ENCODE data around the gene SLC39A11. TPM values are rescaled to one million over a fixed set of nuclear protein-coding genes. Genes with fewer than 3 reads are reported as not detected.

Gene SLC39A11
- polyA plus RNA-seq, 1 donor from 2014 or later: 8.0 TPM

DNA sequence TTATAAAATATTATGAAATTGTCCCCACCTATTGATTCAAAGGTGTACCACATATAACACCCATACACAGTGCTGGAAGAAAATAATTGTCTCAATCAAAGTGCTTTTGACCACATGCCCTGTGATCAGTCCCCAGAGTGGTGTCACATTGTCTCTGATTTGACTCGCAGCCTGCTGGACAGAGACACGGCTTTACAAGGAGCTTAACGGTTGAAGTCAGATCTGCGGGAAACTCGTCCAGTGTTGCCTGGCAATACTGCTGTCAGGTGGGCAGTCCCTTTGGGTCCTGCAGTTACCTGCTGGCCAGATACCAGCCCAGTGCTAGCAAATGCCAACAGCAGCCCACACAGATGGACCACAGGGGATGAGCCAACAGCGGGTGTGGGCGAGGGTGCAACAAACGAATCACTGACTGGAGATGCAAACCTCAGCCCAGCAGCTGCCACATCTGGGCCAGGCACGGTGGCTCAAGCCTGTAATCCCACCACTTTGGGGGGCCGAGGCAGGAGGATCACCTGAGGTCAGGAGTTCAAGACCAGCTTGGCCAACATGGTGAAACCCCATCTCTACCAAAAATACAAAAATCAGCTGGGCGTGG, 46.2 kb upstream of the SLC39A11 start:
- Histone ChIP-seq H4K20me1 (ENCODE audit: insufficient read depth) (no peaks in the 10 kb centered on the region), H3K27ac (ENCODE audit: low read length) (no peak overlapping the region), H3K79me2 (replicated peaks; ENCODE audit: insufficient read depth, low read length) (no peaks in the 10 kb centered on the region), H3K9ac (ENCODE audit: low read length) (no peak overlapping the region), H3K4me2 (ENCODE audit: low read length) (no peak overlapping the region), H3K27me3 (ENCODE audit: insufficient read depth, low read depth, low read length) (no peaks in the 10 kb centered on the region), H3K9me2 (ENCODE audit: insufficient read depth, low read length) (no peaks in the 10 kb centered on the region), H2AFZ (ENCODE audit: low read depth, low read length) (no peak overlapping the region), H3K36me3 (ENCODE audit: insufficient read depth, low read length) (no peaks in the 10 kb centered on the region), H3K9me3 (ENCODE audit: low read length) (no peaks in the 10 kb centered on the region), H3F3A (ENCODE audit: insufficient read depth, low read length, poor library complexity, severe bottlenecking) (no peaks in the 10 kb centered on the region), H3K4me3 (ENCODE audit: low read length) (no peak overlapping the region)
- TF ChIP-seq POLR2AphosphoS5 (IDR thresholded peaks at IDR 0.05) (no peak), EP300 (conservative IDR thresholded peaks at IDR 0.05; ENCODE audit: poor library complexity, severe bottlenecking) (no peak), TAF1 (IDR thresholded peaks at IDR 0.05; ENCODE audit: low read depth) (no peak), EZH2 (IDR thresholded peaks at IDR 0.05; ENCODE audit: borderline replicate concordance, insufficient read depth, low read length, poor library complexity, severe bottlenecking) (no peak), MXI1 (conservative IDR thresholded peaks at IDR 0.05; ENCODE audit: poor library complexity, severe bottlenecking) (no peak), SMC3 (conservative IDR thresholded peaks at IDR 0.05; ENCODE audit: poor library complexity) (no peak), RAD21 (conservative IDR thresholded peaks at IDR 0.05) (no peak)
- TF ChIP-seq, protein P1, sequence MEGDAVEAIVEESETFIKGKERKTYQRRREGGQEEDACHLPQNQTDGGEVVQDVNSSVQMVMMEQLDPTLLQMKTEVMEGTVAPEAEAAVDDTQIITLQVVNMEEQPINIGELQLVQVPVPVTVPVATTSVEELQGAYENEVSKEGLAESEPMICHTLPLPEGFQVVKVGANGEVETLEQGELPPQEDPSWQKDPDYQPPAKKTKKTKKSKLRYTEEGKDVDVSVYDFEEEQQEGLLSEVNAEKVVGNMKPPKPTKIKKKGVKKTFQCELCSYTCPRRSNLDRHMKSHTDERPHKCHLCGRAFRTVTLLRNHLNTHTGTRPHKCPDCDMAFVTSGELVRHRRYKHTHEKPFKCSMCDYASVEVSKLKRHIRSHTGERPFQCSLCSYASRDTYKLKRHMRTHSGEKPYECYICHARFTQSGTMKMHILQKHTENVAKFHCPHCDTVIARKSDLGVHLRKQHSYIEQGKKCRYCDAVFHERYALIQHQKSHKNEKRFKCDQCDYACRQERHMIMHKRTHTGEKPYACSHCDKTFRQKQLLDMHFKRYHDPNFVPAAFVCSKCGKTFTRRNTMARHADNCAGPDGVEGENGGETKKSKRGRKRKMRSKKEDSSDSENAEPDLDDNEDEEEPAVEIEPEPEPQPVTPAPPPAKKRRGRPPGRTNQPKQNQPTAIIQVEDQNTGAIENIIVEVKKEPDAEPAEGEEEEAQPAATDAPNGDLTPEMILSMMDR (IDR thresholded peaks at IDR 0.05; ENCODE audit: poor library complexity, severe bottlenecking): no peak
- TF ChIP-seq, protein P2, sequence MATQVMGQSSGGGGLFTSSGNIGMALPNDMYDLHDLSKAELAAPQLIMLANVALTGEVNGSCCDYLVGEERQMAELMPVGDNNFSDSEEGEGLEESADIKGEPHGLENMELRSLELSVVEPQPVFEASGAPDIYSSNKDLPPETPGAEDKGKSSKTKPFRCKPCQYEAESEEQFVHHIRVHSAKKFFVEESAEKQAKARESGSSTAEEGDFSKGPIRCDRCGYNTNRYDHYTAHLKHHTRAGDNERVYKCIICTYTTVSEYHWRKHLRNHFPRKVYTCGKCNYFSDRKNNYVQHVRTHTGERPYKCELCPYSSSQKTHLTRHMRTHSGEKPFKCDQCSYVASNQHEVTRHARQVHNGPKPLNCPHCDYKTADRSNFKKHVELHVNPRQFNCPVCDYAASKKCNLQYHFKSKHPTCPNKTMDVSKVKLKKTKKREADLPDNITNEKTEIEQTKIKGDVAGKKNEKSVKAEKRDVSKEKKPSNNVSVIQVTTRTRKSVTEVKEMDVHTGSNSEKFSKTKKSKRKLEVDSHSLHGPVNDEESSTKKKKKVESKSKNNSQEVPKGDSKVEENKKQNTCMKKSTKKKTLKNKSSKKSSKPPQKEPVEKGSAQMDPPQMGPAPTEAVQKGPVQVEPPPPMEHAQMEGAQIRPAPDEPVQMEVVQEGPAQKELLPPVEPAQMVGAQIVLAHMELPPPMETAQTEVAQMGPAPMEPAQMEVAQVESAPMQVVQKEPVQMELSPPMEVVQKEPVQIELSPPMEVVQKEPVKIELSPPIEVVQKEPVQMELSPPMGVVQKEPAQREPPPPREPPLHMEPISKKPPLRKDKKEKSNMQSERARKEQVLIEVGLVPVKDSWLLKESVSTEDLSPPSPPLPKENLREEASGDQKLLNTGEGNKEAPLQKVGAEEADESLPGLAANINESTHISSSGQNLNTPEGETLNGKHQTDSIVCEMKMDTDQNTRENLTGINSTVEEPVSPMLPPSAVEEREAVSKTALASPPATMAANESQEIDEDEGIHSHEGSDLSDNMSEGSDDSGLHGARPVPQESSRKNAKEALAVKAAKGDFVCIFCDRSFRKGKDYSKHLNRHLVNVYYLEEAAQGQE (IDR thresholded peaks at IDR 0.05; ENCODE audit: borderline replicate concordance): no peak

DNA sequence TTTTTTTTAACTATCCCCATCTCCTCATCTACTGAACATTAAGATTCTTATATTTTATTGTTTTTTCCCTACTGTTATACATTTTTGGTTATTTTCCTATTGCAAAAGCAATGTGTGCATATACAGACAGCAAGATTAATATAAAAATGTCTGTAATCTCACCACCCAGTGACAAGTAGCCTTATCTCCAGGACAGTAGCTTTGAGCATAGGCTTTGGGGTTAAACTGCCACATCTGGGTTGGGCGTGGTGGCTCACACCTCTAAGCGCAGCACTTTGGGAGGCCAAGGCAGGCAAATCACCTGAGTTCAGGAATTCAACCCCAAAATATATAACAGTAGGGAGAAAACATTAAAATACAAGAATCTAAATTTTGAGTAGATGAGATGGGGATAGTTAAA, 44.9 kb upstream of the SLC39A11 start:
- H3K4me2 ChIP-seq (ENCODE audit: low read length): no peak overlapping the region
- H2AFZ ChIP-seq (ENCODE audit: low read depth, low read length): no peak overlapping the region
- H3K4me3 ChIP-seq (ENCODE audit: low read length): no peak overlapping the region
- no peak overlapping the region for H3K9ac ChIP-seq (ENCODE audit: low read length)
- H3K36me3 ChIP-seq (ENCODE audit: insufficient read depth, low read length): no peaks in the 10 kb centered on the region
- no peaks in the 10 kb centered on the region for H3K9me2 ChIP-seq (ENCODE audit: insufficient read depth, low read length)
- no peaks in the 10 kb centered on the region for H3F3A ChIP-seq (ENCODE audit: insufficient read depth, low read length, poor library complexity, severe bottlenecking)
- H3K9me3 ChIP-seq (ENCODE audit: low read length): no peaks in the 10 kb centered on the region
- no peaks in the 10 kb centered on the region for H4K20me1 ChIP-seq (ENCODE audit: insufficient read depth)
- no peak overlapping the region for H3K27ac ChIP-seq (ENCODE audit: low read length)
- H3K27me3 ChIP-seq (ENCODE audit: insufficient read depth, low read depth, low read length): no peaks in the 10 kb centered on the region
- no peaks in the 10 kb centered on the region for H3K79me2 ChIP-seq (replicated peaks; ENCODE audit: insufficient read depth, low read length)
- TF ChIP-seq RAD21 (conservative IDR thresholded peaks at IDR 0.05): no peak
- TF ChIP-seq POLR2AphosphoS5 (IDR thresholded peaks at IDR 0.05): no peak
- no peak for TF ChIP-seq EZH2 (IDR thresholded peaks at IDR 0.05; ENCODE audit: borderline replicate concordance, insufficient read depth, low read length, poor library complexity, severe bottlenecking)
- TF ChIP-seq SMC3 (conservative IDR thresholded peaks at IDR 0.05; ENCODE audit: poor library complexity): no peak
- TF ChIP-seq, protein P2 (IDR thresholded peaks at IDR 0.05; ENCODE audit: borderline replicate concordance): no peak
- TF ChIP-seq, protein P1 (IDR thresholded peaks at IDR 0.05; ENCODE audit: poor library complexity, severe bottlenecking): no peak
- TF ChIP-seq MXI1 (conservative IDR thresholded peaks at IDR 0.05; ENCODE audit: poor library complexity, severe bottlenecking): no peak
- no peak for TF ChIP-seq TAF1 (IDR thresholded peaks at IDR 0.05; ENCODE audit: low read depth)
- no peak for TF ChIP-seq EP300 (conservative IDR thresholded peaks at IDR 0.05; ENCODE audit: poor library complexity, severe bottlenecking)
